Adrenal gland (tissue), 12 donors: Measurements from ENCODE around the gene ABCC3. TPM values are rescaled to one million over a fixed set of nuclear protein-coding genes. Genes with fewer than 3 reads are reported as not detected.

Experiments
- DNase-seq, 7 donors: peaks; one replicate each; pipeline ENCODE4 v3.0.0-alpha.2; 2019 to 2020
- H3K27ac ChIP-seq, 5 donors: fragments of 200-600 bp; sonication (generic) in 4 of 5; 1 replicate in 3 of 5; 2 replicates in 2 of 5; pipeline versions ENCODE4 v1.5.1 to v1.8.0; 2016 to 2020; ENCODE audit warnings: mild to moderate bottlenecking in 1 of 5
- H3K27me3 ChIP-seq: fragments of 200-600 bp; 2 replicates; pipeline ENCODE4 v1.8.0; 2021
- H3K36me3 ChIP-seq, 2 donors: fragments of 200-600 bp; replicated peaks in 1 of 2; 1 replicate in 1 of 2; 2 replicates in 1 of 2; pipeline versions ENCODE4 v1.5.1 to v1.8.0; 2018 to 2022
- H3K4me1 ChIP-seq, 2 donors: fragments of 200-600 bp; replicated peaks in 1 of 2; 1 replicate in 1 of 2; 2 replicates in 1 of 2; pipeline versions ENCODE4 v1.5.1 to v1.8.0; 2018 to 2021
- H3K4me3 ChIP-seq, 4 donors: fragments of 200-600 bp; sonication (generic) in 3 of 4; one replicate each; pipeline ENCODE4 v1.5.1; 2016 to 2018
- H3K9me3 ChIP-seq, 3 donors: fragments of 200-600 bp; sonication (generic) in 1 of 3; replicated peaks in 1 of 3; 1 replicate in 2 of 3; 2 replicates in 1 of 3; pipeline versions ENCODE4 v1.5.1 to v1.8.0; 2016 to 2021
- CTCF ChIP-seq, 6 experiments: fragments of 450-650 bp in 4 of 6; fragments of 200-600 bp in 2 of 6; sonication (generic) in 1 of 6; IDR thresholded peaks; 1 replicate in 5 of 6; 2 replicates in 1 of 6; pipeline versions ENCODE4 v1.5.1 to v1.8.0; 2016 to 2021; ENCODE audit warnings: antibody characterized with exemption in 6 of 6, mild to moderate bottlenecking in 2 of 6, moderate library complexity in 1 of 6
- POLR2A ChIP-seq, 2 donors: fragments of 450-650 bp; IDR thresholded peaks; one replicate each; pipeline ENCODE4 v1.6.1; 2017; ENCODE audit warnings: antibody characterized with exemption in 2 of 2, mild to moderate bottlenecking in 2 of 2, moderate library complexity in 1 of 2
- WGBS, 4 donors: extraction: QIAGEN DNeasy Blood & Tissue Kit in 2 of 4; methylation state at CpG; one replicate each; pipeline versions ENCODE4 v1.1.5 to v1.1.7; 2013 to 2017; 5-methylcytosine and 5-hydroxymethylcytosine counted together
- intact Hi-C, 2 donors: fragments of 100-400 bp; cut with DNase I; formaldehyde crosslinking; loops; one replicate each; pipeline versions ENCODE4 v1.14.1 to v1.15.0; 2022 to 2023
- polyA plus RNA-seq, 3 donors: library from polyadenylated mRNA; stranded (reverse); fragments of 200-250 nt in 2 of 3; fragments of 350-450 nt in 1 of 3; fragmentation: Illumina TruSeq in 1 of 3; extraction: RNeasy Lipid Tissue Mini Kit (QIAGEN cat#74804) in 1 of 3; gene quantifications; one replicate each; pipeline ENCODE4 v1.2.3, GENCODE V29; 2013 to 2014
- total RNA-seq, 9 donors: library from RNA; depleted of rRNA in 4 of 9; stranded (reverse); fragments of >200 nt in 4 of 9; fragments of 120-200 nt in 1 of 9; fragmentation: NEBNext Ultra II Directional in 1 of 9; extraction: Animal tissue kit (Norgen Biotek cat#: 25700) in 1 of 9; gene quantifications; one replicate each; pipeline versions ENCODE4 v1.1.0 to v1.2.4, GENCODE V29; 2013 to 2023
- donor health status: healthy with polysubstance abuse.
- donor health status: Bipolar disorder and iron deficiency.
- donor health status: DM: yes; HTN: yes; CAD: no.
- donor health status: DM: no; HTN: no; CAD: no.
- donor health status: DM: no; HTN: no; CAD: no.
- donor health status: DM: yes; HTN: yes; CAD: no.

The ABCC3 gene
- total and polyA plus RNA-seq, 12 donors = 7.2 to 448 (median 262) TPM

- H3K4me1 ChIP-seq = peaks cover 6 to 76% of the 10 kb centered on the region in 2 donors
- no peaks in the 10 kb centered on the region for H3K27me3 ChIP-seq
- H3K9me3 ChIP-seq = no peaks in the 10 kb centered on the region
- no peaks in the 10 kb centered on the region for H3K36me3 ChIP-seq
- H3K27ac ChIP-seq = no peak overlapping the region
- TF ChIP-seq CTCF (IDR thresholded peaks at IDR 0.05) (no peak), POLR2A (IDR thresholded peaks at IDR 0.05) (no peak)
- WGBS, 4 donors = 72 to 79% (median 74%) methylated on average over 12 of the region's 12 CpGs
- intact Hi-C loops = no loop called here
- no peak overlapping the region for H3K4me3 ChIP-seq
- DNase-seq = no peak
Measured at GRCh38 chr17:50725769-50726655, 91.3 kb downstream of the ABCC3 start.

GRCh38 chr17:50728112-50728429 lies 93.4 kb downstream of the ABCC3 start:
- Histone ChIP-seq H3K9me3 (no peaks in the 10 kb centered on the region), H3K27ac (no peak overlapping the region), H3K4me1 (peaks cover 0 to 66% of the 10 kb centered on the region in 2 donors), H3K36me3 (no peaks in the 10 kb centered on the region), H3K4me3 (no peak overlapping the region), H3K27me3 (no peaks in the 10 kb centered on the region)
- TF ChIP-seq POLR2A (IDR thresholded peaks at IDR 0.05) (no peak), CTCF (IDR thresholded peaks at IDR 0.05) (no peak)
- no peak for DNase-seq
- intact Hi-C loops = no loop called here
- WGBS, 4 donors = 78 to 96% (median 83%) methylated on average over 2 of the region's 2 CpGs

- Histone ChIP-seq H3K27me3 (no peaks in the 10 kb centered on the region), H3K4me1 (peaks cover 0 to 56% of the 10 kb centered on the region in 2 donors), H3K9me3 (no peaks in the 10 kb centered on the region), H3K36me3 (no peaks in the 10 kb centered on the region), H3K4me3 (no peak overlapping the region), H3K27ac (no peak overlapping the region)
- no peak for TF ChIP-seq POLR2A (IDR thresholded peaks at IDR 0.05)
- TF ChIP-seq CTCF (IDR thresholded peaks at IDR 0.05) = no peak
- intact Hi-C loops = no loop called here
- DNase-seq = no peak
- 72 to 78% (median 74%) methylated on average over 5 of the region's 5 CpGs for WGBS, 4 donors
Measured at GRCh38 chr17:50728881-50729765, 94.4 kb downstream of the ABCC3 start.
